Measurements from ENCODE around the gene PUS3. TPM values are rescaled to one million over a fixed set of nuclear protein-coding genes. Genes with fewer than 3 reads are reported as not detected.

The PUS3 gene
- total RNA-seq, 3 donors from 2014 or later (not counting 1 experiment from before 2014, with no cell fraction given), result 3.6 to 6.7 (median 3.6) TPM

GRCh38 chr11:125941267-125941618 lies 38.2 kb upstream of the PUS3 start:
- H3K36me3 ChIP-seq (ENCODE audit: control insufficient read depth, insufficient read depth, low read length), result no peaks in the 10 kb centered on the region
- Mint-ChIP-seq H3K27ac (no peak overlapping the region), H3K4me1 (peaks cover 6 to 11% of the 10 kb centered on the region in 2 donors), H3K36me3 (no peaks in the 10 kb centered on the region), H3K27me3 (ENCODE audit: low read depth in 2 of 2) (peaks cover 9 to 10% of the 10 kb centered on the region in 2 donors), H3K9me3 (no peaks in the 10 kb centered on the region), H3K4me3 (no peak overlapping the region)
- ATAC-seq (no peak), DNase-seq (no peak)
- no peaks in the 10 kb centered on the region for H3K4me1 ChIP-seq (ENCODE audit: control insufficient read depth, insufficient read depth, low read length)
- no peak for TF ChIP-seq CTCF (IDR thresholded peaks at IDR 0.05)
- WGBS (ENCODE audit: insufficient coverage), result 65% methylated on average over 4 of the region's 4 CpGs
- H3K9me3 ChIP-seq (ENCODE audit: control insufficient read depth, insufficient read depth, low read length), result no peaks in the 10 kb centered on the region
- H3K27me3 ChIP-seq (ENCODE audit: control insufficient read depth, insufficient read depth, low read length), result no peaks in the 10 kb centered on the region
- H3K27ac ChIP-seq (ENCODE audit: low read length), result no peak overlapping the region
- intact Hi-C loops (cut with micrococcal nuclease), result no loop called here
- no peak overlapping the region for H3K4me3 ChIP-seq (ENCODE audit: low read length)

- Histone ChIP-seq H3K4me1 (ENCODE audit: control insufficient read depth, insufficient read depth, low read length) (no peaks in the 10 kb centered on the region), H3K27me3 (ENCODE audit: control insufficient read depth, insufficient read depth, low read length) (no peaks in the 10 kb centered on the region), H3K4me3 (ENCODE audit: low read length) (no peak overlapping the region), H3K9me3 (ENCODE audit: control insufficient read depth, insufficient read depth, low read length) (no peaks in the 10 kb centered on the region), H3K27ac (ENCODE audit: low read length) (no peak overlapping the region), H3K36me3 (ENCODE audit: control insufficient read depth, insufficient read depth, low read length) (no peaks in the 10 kb centered on the region)
- H3K4me1 Mint-ChIP-seq, result peaks cover 6 to 11% of the 10 kb centered on the region in 2 donors
- H3K9me3 Mint-ChIP-seq, result no peaks in the 10 kb centered on the region
- H3K27me3 Mint-ChIP-seq (ENCODE audit: low read depth in 2 of 2), result peaks cover 7 to 10% of the 10 kb centered on the region in 2 donors
- H3K27ac Mint-ChIP-seq, result no peak overlapping the region
- intact Hi-C loops (cut with micrococcal nuclease), result no loop called here
- no peak overlapping the region for H3K4me3 Mint-ChIP-seq
- H3K36me3 Mint-ChIP-seq, result no peaks in the 10 kb centered on the region
- ATAC-seq (no peak), DNase-seq (no peak)
- 89% methylated on average over 4 of the region's 4 CpGs for WGBS (ENCODE audit: insufficient coverage)
- TF ChIP-seq CTCF (IDR thresholded peaks at IDR 0.05), result no peak
Observed at GRCh38 chr11:125940145-125940544, 37.1 kb upstream of the PUS3 start.

- 84% methylated on average over 3 of the region's 4 CpGs for WGBS (ENCODE audit: insufficient coverage)
- Mint-ChIP-seq H3K4me1 (peaks cover 6 to 11% of the 10 kb centered on the region in 2 donors), H3K36me3 (no peaks in the 10 kb centered on the region), H3K27me3 (ENCODE audit: low read depth in 2 of 2) (peaks cover 6 to 8% of the 10 kb centered on the region in 2 donors), H3K27ac (no peak overlapping the region), H3K9me3 (no peaks in the 10 kb centered on the region), H3K4me3 (no peak overlapping the region)
- TF ChIP-seq CTCF (IDR thresholded peaks at IDR 0.05), result no peak
- intact Hi-C loops (cut with micrococcal nuclease), result no loop called here
- Histone ChIP-seq H3K27ac (ENCODE audit: low read length) (no peak overlapping the region), H3K4me1 (ENCODE audit: control insufficient read depth, insufficient read depth, low read length) (no peaks in the 10 kb centered on the region), H3K36me3 (ENCODE audit: control insufficient read depth, insufficient read depth, low read length) (no peaks in the 10 kb centered on the region), H3K9me3 (ENCODE audit: control insufficient read depth, insufficient read depth, low read length) (no peaks in the 10 kb centered on the region), H3K27me3 (ENCODE audit: control insufficient read depth, insufficient read depth, low read length) (no peaks in the 10 kb centered on the region), H3K4me3 (ENCODE audit: low read length) (no peak overlapping the region)
- DNase-seq, result no peak
- ATAC-seq, result no peak
Observed at GRCh38 chr11:125939081-125939521, 36.1 kb upstream of the PUS3 start.

- Mint-ChIP-seq H3K27ac (no peak overlapping the region), H3K4me1 (peaks cover 6 to 11% of the 10 kb centered on the region in 2 donors), H3K9me3 (no peaks in the 10 kb centered on the region), H3K27me3 (ENCODE audit: low read depth in 2 of 2) (peaks cover under 1 to 7% of the 10 kb centered on the region in 2 donors), H3K36me3 (no peaks in the 10 kb centered on the region), H3K4me3 (no peak overlapping the region)
- no peaks in the 10 kb centered on the region for H3K4me1 ChIP-seq (ENCODE audit: control insufficient read depth, insufficient read depth, low read length)
- H3K4me3 ChIP-seq (ENCODE audit: low read length), result no peak overlapping the region
- intact Hi-C loops (cut with micrococcal nuclease), result no loop called here
- TF ChIP-seq CTCF (IDR thresholded peaks at IDR 0.05), result no peak
- H3K27me3 ChIP-seq (ENCODE audit: control insufficient read depth, insufficient read depth, low read length), result no peaks in the 10 kb centered on the region
- ATAC-seq (no peak), DNase-seq (no peak)
- no peak overlapping the region for H3K27ac ChIP-seq (ENCODE audit: low read length)
- WGBS (ENCODE audit: insufficient coverage), result 88% methylated on average over 5 of the region's 5 CpGs
- H3K36me3 ChIP-seq (ENCODE audit: control insufficient read depth, insufficient read depth, low read length), result no peaks in the 10 kb centered on the region
- H3K9me3 ChIP-seq (ENCODE audit: control insufficient read depth, insufficient read depth, low read length), result no peaks in the 10 kb centered on the region
Observed at GRCh38 chr11:125938418-125938817, 35.4 kb upstream of the PUS3 start.
